ENCODE results near the gene SLC26A5.
A peak's percentile ranks its signal among the peaks of the same experiment; 100 is the strongest.

Gene SLC26A5

GRCh38 chr7:103343758-103344452 lies 102.1 kb downstream of the SLC26A5 start:
- Histone ChIP-seq H2AFZ (ENCODE audit: low read depth) (peak overlapping the region; percentile 56), H3K79me2 (ENCODE audit: insufficient read depth, low read depth) (peaks cover 79% of the 10 kb centered on the region)
- TF ChIP-seq CTCF (conservative IDR thresholded peaks at IDR 0.05; ENCODE audit: low read depth, low read length), result no peak

GRCh38 chr7:103343332-103343731 lies 102.7 kb downstream of the SLC26A5 start:
- Histone ChIP-seq H3K4me1 (ENCODE audit: low read depth, poor library complexity, severe bottlenecking) (peaks cover 52% of the 10 kb centered on the region), H3K4me2 (peak overlapping the region; percentile 79), H3K27ac (peak overlapping the region; percentile 80), H3K9ac (peak overlapping the region; percentile 92; the same call in 1 of the 2 replicates), H3K79me2 (ENCODE audit: insufficient read depth, low read depth) (peaks cover 79% of the 10 kb centered on the region), H3K36me3 (ENCODE audit: insufficient read depth) (peaks cover 16% of the 10 kb centered on the region; the same call in 1 of the 2 replicates), H2AFZ (ENCODE audit: low read depth) (no peak overlapping the region), H3K4me3 (IDR thresholded peaks at IDR 0.05; ENCODE audit: insufficient read depth, low read depth, low read length) (no peak overlapping the region), H4K20me1 (ENCODE audit: insufficient read depth) (no peaks in the 10 kb centered on the region), H3K27me3 (ENCODE audit: insufficient read depth, low read depth) (no peaks in the 10 kb centered on the region)
- no peak for TF ChIP-seq CTCF (conservative IDR thresholded peaks at IDR 0.05; ENCODE audit: low read depth, low read length)

More at GRCh38 chr7:103343758-103344452, 102.1 kb downstream of the SLC26A5 start:
- Histone ChIP-seq H3K4me1 (ENCODE audit: low read depth, poor library complexity, severe bottlenecking) (peaks cover 58% of the 10 kb centered on the region), H3K9ac (peak overlapping the region; percentile 92), H3K27me3 (ENCODE audit: insufficient read depth, low read depth) (no peaks in the 10 kb centered on the region), H3K4me2 (peak overlapping the region; percentile 79), H3K4me3 (IDR thresholded peaks at IDR 0.05; ENCODE audit: insufficient read depth, low read depth, low read length) (peak overlapping the region; percentile 75), H3K36me3 (ENCODE audit: insufficient read depth) (peaks cover 15% of the 10 kb centered on the region; the same call in 1 of the 2 replicates), H4K20me1 (ENCODE audit: insufficient read depth) (no peaks in the 10 kb centered on the region), H3K27ac (peak overlapping the region; percentile 80)

DNA sequence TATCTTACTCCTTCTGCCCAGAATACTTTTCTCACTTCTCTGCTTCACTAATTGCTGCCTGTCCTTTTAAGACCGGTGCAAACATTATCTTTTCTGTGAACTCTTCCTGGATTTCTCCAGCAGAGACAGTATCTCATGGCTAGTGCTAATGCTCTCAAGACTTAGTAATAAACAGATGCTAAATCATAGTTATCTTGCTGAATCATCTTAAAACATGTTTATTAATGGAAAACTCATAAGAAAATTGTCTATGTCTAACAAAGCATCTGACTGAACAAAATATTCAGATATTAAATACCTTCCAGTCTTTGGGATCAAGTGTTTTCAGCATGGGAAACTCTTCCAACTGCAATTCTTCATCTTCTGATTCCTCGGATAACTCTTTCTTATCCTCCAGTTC lies 104.5 kb downstream of the SLC26A5 start:
- Histone ChIP-seq H3K27ac (no peak overlapping the region), H3K9ac (no peak overlapping the region), H3K27me3 (ENCODE audit: insufficient read depth, low read depth) (no peaks in the 10 kb centered on the region), H3K79me2 (ENCODE audit: insufficient read depth, low read depth) (peaks cover 86% of the 10 kb centered on the region), H3K4me3 (IDR thresholded peaks at IDR 0.05; ENCODE audit: insufficient read depth, low read depth, low read length) (no peak overlapping the region), H3K4me2 (no peak overlapping the region), H3K36me3 (ENCODE audit: insufficient read depth) (peaks cover 20% of the 10 kb centered on the region; the same call in 1 of the 2 replicates), H2AFZ (ENCODE audit: low read depth) (no peak overlapping the region), H4K20me1 (ENCODE audit: insufficient read depth) (no peaks in the 10 kb centered on the region), H3K4me1 (ENCODE audit: low read depth, poor library complexity, severe bottlenecking) (peaks cover 44% of the 10 kb centered on the region)
- no peak for TF ChIP-seq CTCF (conservative IDR thresholded peaks at IDR 0.05; ENCODE audit: low read depth, low read length)

DNA sequence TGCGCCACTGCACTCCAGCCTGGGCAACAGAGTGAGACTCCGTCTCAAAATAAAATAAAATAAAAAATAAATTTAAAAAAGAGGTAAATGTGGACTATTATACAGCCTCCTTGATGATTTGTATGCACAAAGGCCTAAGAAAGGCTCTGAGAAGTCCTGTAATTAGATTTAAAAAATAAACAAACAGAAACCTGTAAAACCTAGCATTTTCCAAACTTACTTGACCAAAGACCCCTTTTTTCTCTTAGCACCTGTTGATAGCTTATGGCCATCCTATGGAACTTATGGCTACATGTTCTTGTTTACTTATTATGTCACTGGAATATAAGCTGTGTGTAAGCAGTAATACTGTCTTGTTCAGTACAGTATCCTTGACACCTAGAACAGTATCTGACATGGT lies 107.1 kb downstream of the SLC26A5 start:
- Histone ChIP-seq H3K9ac (no peak overlapping the region), H3K27me3 (ENCODE audit: insufficient read depth, low read depth) (no peaks in the 10 kb centered on the region), H3K4me2 (no peak overlapping the region), H3K27ac (no peak overlapping the region), H4K20me1 (ENCODE audit: insufficient read depth) (no peaks in the 10 kb centered on the region), H3K36me3 (ENCODE audit: insufficient read depth) (peaks cover 26% of the 10 kb centered on the region; the same call in 1 of the 2 replicates), H2AFZ (ENCODE audit: low read depth) (no peak overlapping the region), H3K79me2 (ENCODE audit: insufficient read depth, low read depth) (peaks cover 92% of the 10 kb centered on the region), H3K4me3 (IDR thresholded peaks at IDR 0.05; ENCODE audit: insufficient read depth, low read depth, low read length) (no peak overlapping the region), H3K4me1 (ENCODE audit: low read depth, poor library complexity, severe bottlenecking) (peaks cover 27% of the 10 kb centered on the region)
- TF ChIP-seq CTCF (conservative IDR thresholded peaks at IDR 0.05; ENCODE audit: low read depth, low read length), result no peak
